NCI-H748 treated with DMSO at 0.1 percent for 48 hours (cell line): ENCODE measurements around the gene PRDM10.
"Not testable (repeated sequence)": the region's sequence is repeated elsewhere in the genome, so short reads cannot be mapped to it uniquely, and the experiment has no call there.

ENCODE experiments used
- DNase-seq: peaks from one replicate; lab custom pipeline; 2025; lab: John Stamatoyannopoulos, UW

Gene PRDM10

DNA sequence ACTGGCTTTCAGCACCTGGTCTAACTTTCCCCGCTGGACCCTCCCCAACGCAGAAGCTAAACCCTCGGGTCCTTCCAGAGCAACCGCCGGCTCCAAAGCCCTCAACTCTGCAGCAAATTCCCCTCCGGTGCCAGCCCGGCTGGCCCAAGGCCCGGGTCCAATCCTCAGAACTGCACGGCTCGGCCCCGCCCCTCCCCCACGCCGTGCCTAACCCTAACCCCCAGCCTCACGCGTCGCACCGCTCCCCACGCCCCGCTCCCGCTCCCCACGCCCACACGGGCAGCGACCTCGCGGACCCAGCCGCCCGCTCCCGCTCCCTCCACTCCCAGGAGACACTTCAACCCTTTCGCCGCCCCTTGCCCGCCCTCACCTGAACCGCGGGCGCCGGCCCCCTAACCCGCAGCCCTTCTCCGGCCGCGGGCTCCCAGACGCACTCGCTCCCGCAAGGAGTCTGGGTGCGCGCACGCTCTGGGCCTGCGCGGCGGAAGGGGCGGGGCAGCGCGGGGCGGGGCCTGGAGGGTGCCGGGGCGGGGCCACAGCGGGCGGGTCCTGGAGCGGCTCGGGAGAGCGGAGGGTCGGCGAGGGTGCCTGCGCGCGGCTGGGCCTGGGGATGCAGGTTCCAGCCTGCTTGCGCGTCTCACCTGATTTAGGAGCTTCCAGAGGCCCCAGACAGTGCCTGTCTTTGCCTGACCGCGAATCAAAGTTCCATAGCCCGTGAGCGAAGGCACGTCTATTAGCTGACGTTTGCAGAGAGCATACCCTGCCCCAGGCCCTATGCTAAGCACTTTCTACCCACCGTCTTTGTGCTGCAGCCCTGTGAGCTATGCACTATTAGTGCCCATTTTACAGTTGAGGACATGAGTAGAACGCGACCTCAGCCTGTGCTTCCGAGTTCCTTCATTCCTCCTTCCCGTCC is 107.3 kb downstream of the PRDM10 start, which contains the start of gene NFRKB:
TSS of gene NFRKB (minus strand) at position 453 of the 916 bp plus-strand sequence. CDS start 2,729 bp downstream, outside the sequence.
- peak; percentile 31 for DNase-seq

DNA sequence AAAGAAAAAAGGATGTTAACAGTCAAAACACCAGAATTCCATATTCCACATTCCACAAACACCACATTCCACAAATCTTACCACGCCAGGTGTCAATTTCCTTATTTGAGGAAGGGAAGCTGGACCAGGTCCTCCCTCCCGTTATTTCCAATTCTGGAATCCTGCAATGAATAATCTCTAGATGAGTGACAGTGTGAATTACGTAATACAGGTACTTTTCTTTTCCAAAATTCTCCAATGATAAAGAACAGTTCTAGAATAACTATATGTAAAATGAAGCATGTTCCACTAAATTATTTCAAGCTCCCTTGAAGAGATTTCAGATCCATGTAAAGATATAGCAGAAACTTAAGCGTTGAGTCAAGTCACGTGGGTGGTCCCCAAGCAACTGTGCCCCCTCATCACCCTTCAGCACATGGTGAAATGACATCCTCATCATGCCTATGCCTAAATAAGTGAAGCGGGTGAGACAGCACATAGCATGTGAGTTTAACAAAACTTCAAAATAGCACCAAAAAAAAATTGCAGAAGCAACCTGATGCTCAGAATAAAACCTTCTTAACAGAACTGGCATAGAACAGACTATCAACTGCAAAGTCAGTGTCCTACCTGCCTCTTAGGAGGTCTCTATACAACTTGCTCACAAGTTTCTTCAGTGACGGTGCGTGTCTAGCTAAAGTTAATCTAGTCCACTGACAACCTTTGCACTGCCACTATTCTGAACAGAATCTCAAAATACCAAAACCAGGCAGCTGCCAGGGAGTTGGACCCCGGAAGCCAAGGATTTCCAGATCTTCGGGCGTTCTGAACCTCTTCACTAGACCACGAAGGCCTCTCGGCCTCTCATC is 108.1 kb downstream of the PRDM10 start:
- no peak for DNase-seq

DNA sequence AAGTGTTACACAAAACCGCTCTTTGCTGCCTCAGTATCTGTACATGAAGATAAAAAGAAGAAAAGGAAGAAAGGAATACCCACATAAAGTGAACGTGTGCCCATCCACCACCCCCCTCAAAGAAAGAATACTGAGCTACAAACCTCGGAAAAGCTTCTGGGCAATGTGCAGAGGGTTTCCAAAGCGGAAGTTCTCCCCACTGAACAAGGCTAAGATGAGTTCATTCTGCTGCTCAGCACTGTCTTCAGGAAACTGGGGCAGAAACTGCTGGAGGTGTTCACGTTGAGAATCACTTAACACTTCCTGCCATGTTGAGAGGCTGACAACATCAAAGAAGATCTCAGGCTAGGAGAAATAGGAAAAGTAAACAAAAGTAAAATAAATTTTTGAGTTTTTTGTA is 114.2 kb downstream of the PRDM10 start:
- no peak for DNase-seq

DNA sequence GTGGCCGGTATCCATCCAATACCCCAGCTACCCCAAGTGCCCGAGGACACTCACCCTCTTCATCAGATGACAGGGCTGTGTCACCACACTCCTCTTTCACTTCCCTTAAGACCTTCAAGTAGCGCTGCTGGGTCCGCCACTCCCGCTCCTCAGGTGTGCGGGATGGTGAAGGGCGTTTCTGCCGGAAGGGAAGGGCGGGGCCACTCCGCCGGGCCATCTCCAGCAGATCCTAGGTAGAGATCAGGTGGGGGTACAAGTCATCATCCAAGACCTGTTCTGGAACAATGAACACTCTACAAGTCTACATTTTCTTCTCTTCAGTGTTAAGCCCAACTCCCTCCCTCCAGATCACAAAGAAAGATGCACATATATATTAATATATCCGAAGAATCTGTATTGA is 117.3 kb downstream of the PRDM10 start:
- DNase-seq = no peak

DNA sequence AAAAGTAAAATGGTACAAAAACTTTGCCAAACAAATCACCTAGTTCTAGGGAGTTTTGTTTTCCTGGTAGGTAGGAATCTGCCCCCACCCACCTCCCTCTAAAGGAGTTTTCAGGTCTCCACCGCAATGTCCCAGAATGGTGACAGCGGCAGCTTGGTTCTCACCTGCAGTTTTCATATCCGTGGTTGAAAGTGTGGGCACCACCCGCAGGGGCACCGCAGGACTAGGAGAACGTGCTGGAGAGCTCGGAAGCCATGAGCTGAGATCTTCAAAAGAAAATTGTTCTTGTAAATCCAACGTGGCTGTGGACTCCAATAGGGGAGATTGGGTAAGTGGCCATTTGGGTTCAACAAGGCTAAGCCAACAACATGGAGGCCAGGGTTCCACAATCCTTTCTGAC is 118.1 kb downstream of the PRDM10 start:
- no peak for DNase-seq

DNA sequence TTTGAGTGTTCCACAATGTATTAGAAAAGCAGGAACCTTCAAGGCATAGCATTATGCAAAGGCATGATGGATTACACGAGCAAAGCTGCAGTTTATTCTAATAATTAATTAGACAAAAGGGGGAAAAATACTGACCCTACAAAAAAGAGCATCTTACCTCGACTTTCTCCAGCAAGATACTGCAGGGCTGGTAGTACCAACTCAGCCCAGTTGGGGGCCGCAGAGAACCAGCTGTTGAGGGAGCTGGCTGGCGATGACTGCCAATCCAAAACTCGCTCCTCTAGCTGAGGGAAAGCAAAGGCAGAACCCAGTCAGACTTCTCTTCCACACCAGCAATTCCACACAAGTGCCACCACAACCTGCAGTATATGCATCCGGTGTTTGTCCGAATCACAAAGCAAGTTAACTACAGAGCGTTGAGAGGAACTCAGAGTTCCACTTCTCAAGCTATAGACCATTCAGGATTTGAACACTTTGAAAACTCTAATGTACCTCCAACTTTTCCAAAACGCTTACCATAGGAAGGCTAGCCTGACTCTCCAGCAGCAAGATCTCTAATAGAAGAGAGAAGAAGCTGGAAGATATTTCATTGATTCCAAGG is 121.0 kb downstream of the PRDM10 start:
- no peak for DNase-seq

DNA sequence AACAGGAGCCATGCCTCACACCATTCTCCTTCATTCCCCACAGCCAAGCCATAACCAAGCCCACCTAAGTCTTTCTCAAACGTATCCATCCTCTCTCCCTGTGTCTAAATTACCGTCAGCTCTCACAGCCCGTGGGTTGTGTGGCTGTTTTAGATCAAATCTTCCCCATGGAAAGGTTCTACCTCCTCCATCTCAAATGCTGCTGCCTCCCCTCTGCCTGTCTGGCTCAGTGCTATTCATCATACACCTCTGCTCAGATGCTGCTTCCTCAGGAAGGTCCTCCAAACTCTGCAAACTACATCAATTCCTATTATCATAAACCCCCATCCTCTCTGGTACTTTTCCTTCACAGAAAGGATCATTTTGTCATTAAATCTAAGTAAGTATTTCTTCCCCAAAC is 122.3 kb downstream of the PRDM10 start:
- no peak for DNase-seq

DNA sequence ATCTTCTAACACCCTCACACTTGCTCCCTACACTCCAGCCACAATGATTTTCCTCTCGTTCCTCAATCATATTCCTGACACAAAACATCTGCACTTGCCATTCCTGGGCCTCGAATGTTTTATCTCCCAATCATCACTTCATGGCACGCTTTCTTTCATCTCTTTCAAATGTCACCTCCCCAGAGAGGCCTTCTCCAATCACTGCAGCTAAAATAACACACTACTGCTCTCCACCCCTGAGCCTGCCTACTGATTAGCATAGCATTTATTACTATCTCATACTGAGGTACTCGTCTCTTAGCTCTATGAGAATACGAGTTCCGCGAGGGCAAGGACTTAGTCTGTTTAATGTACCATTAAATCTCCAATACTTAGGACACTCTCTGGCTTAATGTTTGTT is 130.7 kb downstream of the PRDM10 start:
- no peak for DNase-seq

DNA sequence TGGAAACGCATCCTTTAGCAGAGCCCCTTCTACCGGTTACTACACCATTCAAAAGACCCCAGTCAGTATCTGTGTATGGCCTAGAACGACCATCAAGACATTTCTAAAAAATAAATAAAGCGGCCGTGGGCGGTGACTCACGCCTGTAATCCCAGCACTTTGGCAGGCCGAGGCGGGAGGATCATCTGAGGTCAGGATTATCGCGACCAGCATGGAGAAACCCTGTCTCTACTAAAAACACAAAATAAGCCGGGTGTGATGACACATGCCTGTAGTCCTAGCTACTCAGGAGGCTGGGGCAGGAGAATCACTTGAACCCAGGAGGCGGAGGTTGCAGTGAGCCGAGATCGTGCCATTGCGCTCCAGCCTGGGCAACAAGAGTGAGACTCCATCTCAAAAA is 134.0 kb downstream of the PRDM10 start:
- not testable (repeated sequence) for DNase-seq

DNA sequence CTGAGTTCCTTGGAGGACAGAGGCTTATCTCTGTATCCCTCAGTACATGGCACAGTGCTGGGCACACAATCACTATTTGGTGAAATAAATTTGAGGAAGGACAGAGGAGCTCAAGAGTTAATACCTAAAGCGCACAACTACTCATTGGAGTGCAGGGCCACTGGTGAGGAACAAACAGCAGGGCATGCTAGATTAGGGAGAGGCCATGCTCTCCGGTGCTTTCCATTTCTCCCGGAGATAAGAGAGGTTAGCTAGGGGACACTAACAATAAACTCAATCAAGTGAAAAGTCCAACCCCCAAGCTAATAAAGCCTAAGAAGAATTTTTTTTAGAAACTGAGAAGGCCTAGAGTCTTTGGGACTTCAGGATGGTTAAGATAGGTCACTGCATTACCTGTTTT is 136.3 kb downstream of the PRDM10 start:
- no peak for DNase-seq

DNA sequence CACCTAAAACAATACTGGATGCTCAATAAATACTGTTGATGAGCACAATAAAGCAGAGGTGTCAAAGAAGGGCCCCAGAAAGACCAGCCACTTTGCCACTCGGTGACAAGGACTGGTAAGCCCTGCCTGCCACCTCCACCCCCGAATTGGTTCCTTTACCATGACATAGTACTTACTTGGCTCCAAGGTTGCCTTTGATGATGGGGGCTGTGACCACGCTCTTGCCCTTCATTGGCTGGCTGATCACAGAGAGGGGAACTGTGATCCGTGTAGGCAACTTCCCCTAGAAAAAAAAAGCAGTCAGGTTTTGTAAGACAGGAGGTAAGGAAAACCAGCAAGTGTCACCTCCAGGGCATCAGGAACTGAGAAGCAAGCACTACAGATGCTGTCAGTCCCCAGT is 136.9 kb downstream of the PRDM10 start:
- DNase-seq = no peak

DNA sequence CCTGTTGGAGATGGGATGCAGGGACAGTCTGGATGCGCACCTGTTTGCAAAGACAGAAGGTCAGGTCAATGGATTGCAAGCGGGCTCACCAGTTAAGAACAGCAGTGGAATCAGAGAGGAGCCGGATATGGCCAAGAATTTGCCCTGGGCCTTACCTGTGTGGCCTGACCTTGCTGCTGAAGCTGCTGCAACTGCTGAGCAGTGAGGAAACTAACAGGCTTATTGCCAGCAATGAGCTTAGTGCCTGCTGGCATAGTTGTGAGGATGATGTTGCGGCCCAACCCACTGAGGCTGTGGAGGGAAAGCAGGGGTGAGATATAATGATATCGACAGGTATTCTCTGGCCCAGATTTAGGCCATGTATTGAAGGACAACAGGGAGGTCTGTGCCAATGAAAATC is 137.8 kb downstream of the PRDM10 start:
- no peak for DNase-seq

DNA sequence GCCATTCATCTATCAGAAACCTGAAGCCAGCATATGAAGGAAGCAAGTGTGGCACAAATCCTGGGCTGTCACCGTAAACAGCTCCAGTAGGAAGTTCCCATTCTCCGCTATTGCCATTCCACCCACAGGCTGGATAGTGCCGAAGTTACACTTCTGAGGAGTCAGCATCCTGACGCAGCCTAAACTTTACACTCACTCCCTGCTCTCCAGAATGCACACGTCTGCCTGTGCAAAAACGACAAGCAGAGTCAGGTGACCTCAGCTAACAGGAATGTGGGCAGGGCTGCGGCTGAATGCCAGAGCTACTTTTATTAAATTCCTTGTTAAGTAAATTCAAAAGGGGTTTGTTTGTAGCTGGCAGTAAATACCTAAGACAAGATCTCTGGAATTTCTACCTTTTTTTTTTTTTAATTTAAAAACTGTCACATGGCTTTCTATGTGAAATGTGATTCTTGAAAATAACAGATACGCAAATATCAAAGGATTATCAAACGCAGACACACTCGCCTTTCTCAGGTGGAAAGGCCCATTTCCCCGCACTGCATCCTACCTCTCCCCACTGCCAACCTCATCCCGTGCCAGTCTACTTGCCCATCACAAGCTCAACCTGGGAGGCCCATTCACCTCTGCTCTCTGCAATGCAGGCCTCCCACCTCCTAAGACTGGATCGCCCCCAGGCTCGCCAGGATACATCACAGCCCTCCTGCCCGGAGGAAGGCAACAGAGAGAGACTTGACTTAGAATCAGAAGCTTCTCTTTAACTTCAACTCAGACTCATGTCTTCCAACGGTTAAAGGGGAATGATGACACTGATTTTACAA is 140.7 kb downstream of the PRDM10 start:
- DNase-seq = no peak

DNA sequence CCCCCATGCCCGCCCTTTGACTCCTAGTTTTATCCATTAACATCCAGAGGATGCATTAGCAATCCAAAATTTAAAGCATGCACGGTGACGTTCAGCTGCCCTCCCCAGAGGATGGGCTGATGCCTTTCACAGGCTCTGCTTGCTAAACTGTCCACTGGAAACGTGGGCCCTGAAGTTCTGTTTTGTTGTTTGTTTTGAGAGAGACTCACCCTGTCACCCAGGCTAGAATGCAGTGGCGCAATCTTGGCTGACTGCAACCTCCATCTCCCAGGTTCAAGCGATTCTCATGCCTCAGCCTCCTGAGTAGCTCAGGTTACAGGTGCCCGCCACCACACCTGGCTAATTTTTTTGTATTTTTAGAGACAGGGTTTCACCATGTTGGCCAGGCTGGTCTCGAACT is 146.6 kb downstream of the PRDM10 start:
- no peak for DNase-seq

DNA sequence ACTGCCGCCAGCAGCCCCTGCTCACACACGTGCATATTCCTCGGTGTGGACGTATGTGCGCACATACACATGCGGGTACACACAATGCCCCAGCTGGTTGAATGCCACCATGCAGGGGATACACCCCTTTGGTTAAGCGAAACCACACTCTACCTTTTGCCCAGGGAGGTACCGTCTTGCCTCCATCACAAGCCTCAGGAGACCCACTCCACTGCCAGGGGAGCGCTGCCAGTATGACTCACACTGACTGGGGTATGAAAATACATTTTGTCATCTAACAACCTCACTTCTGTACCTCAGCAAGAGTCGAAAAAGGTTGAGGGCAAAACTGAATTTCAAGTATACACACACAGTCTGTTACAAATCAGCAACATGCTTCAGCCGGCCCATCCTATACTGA is 147.5 kb downstream of the PRDM10 start:
- DNase-seq = no peak

DNA sequence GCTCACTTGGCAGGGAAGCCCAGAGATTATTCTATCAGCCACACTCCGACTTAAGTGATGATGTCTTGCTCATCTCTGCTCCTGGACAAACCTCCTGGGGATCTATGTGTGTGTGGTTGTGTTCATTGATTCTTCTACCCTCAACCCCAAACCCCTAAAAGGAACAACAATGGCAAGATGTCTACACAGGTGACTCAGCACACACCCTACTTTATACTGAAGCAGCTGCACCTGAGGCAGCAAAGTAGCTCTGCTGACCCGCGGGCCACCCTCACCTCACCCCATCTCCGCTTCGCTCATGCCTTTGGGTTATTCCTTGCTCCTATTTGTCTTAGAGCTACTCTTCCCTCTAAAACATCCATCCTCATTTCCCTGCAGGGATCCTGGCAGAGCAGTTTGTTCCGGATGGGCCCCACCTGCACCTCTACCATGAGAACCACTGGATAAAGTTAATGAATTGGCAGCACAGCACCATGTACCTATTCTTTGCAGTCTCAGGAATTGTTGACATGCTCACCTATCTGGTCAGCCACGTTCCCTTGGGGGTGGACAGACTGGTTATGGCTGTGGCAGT is 148.3 kb downstream of the PRDM10 start:
- no peak for DNase-seq

DNA sequence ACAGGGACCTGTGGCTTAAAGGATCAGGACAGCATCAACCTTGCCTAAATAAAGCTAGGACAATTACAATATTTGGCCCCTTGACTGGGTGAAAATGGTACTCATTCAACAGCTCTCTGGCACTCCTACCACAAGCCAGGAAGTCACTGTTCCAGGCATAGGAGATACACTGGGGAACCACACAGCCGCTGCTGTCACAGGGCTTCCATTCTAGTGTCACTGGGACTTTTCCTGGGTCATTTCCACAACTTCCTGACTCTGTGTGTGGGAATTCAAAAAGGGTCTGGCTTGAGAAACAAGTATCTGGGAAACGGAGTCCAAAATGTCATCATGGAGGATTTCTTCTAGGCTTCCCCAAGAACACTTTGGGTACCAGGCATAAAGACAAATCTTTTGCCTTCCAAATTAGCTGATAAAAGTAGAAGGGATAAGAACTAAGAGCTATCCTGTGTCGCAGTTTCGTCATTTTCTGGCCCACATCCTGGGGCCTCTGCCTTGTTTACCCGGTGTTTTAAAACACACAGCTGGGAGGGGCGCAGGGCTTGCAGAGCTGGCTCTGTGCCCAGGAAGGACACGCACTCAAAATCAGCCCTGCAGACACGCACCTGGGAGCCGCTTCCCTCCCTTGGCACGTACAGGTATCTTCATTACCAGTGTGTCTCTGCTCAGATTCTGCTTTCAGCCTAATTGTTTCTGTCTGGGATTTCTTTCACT is 149.0 kb downstream of the PRDM10 start:
- DNase-seq = peak; percentile 82

DNA sequence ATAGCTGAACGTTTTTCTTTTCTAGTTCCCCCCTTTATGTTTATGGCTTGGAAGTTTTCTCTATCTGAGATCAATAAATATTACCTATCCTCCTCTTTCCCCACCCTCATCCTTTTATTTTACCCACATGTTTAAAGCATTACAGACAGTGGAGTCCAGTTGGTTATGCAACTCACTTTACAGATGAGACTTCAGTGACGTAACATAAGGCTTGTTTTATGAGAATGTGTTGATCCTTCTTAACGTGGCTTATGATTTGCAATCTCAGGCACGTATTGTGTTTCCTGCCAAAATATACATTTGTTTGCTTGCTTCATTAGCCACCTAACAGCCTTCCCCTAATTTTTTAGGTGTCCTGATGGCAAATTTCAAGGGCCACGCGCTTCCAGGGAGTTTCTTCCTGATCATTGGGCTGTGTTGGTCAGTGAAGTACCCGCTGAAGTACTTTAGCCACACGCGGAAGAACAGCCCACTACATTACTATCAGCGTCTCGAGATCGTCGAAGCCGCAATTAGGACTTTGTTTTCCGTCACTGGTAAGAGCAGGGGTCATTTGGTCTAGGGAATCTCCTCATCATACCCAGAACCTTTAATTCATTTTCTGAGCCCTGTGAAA is 150.4 kb downstream of the PRDM10 start:
- DNase-seq = no peak
